Stimulated activated CD4-positive, alpha-beta T cell treated with anti-CD3 and anti-CD28 coated beads, Interleukin-1b, Interleukin-23, amount 100 ng/mL, for 1 hour (primary cell): ENCODE measurements around the gene ZNF891.

Experiments
- DNase-seq, 2 donors: peaks; one replicate each; pipeline ENCODE4 v3.0.0-alpha.2; 2020; ENCODE audit warnings: low read depth in 2 of 2

The ZNF891 gene

GRCh38 chr12:133130038-133130807 is at the start of gene ZNF891, which contains the start of gene ZNF10:
Gene ZNF891, minus strand, starts transcription at chr12:133130274. Its CDS starts 8,356 bp downstream, at chr12:133121918.
Gene ZNF10, plus strand, starts transcription at chr12:133130627. Its CDS starts 13,866 bp downstream, at chr12:133144493.
- peak; percentile 88 to 96 for DNase-seq

- DNase-seq, result no peak
Measured at GRCh38 chr12:133174901-133175300, 44.8 kb upstream of the ZNF891 start.

- no peak for DNase-seq
Measured at GRCh38 chr12:133172491-133172890, 42.4 kb upstream of the ZNF891 start.

GRCh38 chr12:133165776-133166175 is 35.7 kb upstream of the ZNF891 start:
- DNase-seq, result no peak

- no peak for DNase-seq
Measured at GRCh38 chr12:133156125-133156690, 26.1 kb upstream of the ZNF891 start.

- DNase-seq, result no peak
Measured at GRCh38 chr12:133145981-133146380, 15.9 kb upstream of the ZNF891 start.

GRCh38 chr12:133135747-133136146 is 5.7 kb upstream of the ZNF891 start:
- no peak for DNase-seq

GRCh38 chr12:133130808-133131128 is 694 bp upstream of the ZNF891 start:
- no peak for DNase-seq

- no peak for DNase-seq
Measured at GRCh38 chr12:133129368-133130037, 571 bp downstream of the ZNF891 start.

GRCh38 chr12:133124674-133125073 is 5.4 kb downstream of the ZNF891 start:
- no peak for DNase-seq

GRCh38 chr12:133120385-133121191 is 9.5 kb downstream of the ZNF891 start:
- DNase-seq, result no peak

- no peak for DNase-seq
Measured at GRCh38 chr12:133108150-133108549, 21.9 kb downstream of the ZNF891 start.

- DNase-seq, result no peak
Measured at GRCh38 chr12:133107121-133107520, 23.0 kb downstream of the ZNF891 start.

- DNase-seq, result no peak
Measured at GRCh38 chr12:133106253-133106652, 23.8 kb downstream of the ZNF891 start.

GRCh38 chr12:133105620-133106019 is 24.5 kb downstream of the ZNF891 start:
- no peak for DNase-seq

- no peak for DNase-seq
Measured at GRCh38 chr12:133083345-133083744, 46.7 kb downstream of the ZNF891 start.

GRCh38 chr12:133081159-133081780 is 48.8 kb downstream of the ZNF891 start:
- DNase-seq, result no peak

- DNase-seq, result peak; percentile 82 to 84
Measured at GRCh38 chr12:133080368-133081158, 49.5 kb downstream of the ZNF891 start, which contains the start of gene ZNF140. Gene ZNF140, plus strand, starts transcription at chr12:133080923. Its CDS starts 398 bp downstream, at chr12:133081321.

GRCh38 chr12:133080026-133080367 is 50.1 kb downstream of the ZNF891 start:
- peak; percentile 87 to 90 for DNase-seq

- DNase-seq, result no peak
Measured at GRCh38 chr12:133073836-133074235, 56.2 kb downstream of the ZNF891 start.

- DNase-seq, result no peak
Measured at GRCh38 chr12:133063556-133063955, 66.5 kb downstream of the ZNF891 start.
